GM19468 (cell line): ENCODE results near the gene EIF4H.
A peak's percentile ranks its signal among the peaks of the same experiment; 100 is the strongest.
"Not testable (repeated sequence)": the region's sequence is repeated elsewhere in the genome, so short reads cannot be mapped to it uniquely, and the experiment has no call there.

Source experiments
- ATAC-seq: cut with Tn5 transposase; IDR thresholded peaks from one replicate; pipeline ENCODE4 v1.9.1; 2021; ENCODE audit warnings: mild to moderate bottlenecking, moderate library complexity, moderate number of reproducible peaks; ENCODE audit not compliant: unreplicated experiment; ENCODE audit errors: extremely low read depth

EIF4H gene

DNA sequence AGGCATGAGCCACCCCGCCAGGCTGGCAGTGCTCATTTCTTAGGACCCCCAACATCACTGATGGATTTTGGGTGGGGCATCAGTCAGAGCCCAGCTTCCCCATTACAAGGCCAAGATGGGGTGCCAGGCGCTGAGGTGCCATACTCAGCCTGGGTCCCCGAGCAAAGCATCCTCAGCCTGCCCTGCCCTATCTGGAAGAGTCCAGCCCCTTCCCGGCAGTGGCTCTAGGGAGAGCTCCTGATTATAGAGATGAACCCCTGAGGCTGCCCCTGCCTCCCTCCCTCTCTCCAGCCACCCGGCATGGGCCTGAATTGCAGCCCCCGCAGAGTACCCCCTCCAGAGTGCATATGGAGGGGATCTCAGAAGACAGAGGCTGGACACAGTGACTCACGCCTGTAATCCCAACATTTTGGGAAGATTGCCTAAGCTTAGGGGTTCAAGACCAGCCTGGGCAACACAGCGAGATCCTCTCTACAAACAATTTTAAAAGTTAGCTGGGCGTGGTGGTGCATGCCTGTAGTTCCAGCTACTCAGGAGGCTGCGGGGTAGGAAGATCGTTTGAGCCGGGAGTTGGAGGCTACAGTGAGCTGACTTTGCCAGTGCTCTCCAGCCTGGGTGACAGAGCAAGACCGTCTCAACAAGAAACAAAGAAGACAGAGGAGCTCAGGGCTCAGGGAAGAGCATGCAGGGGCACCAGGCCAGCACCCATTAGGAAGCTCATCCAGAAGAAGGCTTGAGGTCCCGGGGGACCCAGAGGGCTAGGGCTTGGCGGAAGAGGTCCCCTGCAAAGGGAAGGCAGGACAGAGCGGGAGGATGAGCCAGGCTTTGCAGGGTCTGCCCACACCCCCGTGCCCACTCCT lies 48.9 kb downstream of the EIF4H start:
- no peak for ATAC-seq

DNA sequence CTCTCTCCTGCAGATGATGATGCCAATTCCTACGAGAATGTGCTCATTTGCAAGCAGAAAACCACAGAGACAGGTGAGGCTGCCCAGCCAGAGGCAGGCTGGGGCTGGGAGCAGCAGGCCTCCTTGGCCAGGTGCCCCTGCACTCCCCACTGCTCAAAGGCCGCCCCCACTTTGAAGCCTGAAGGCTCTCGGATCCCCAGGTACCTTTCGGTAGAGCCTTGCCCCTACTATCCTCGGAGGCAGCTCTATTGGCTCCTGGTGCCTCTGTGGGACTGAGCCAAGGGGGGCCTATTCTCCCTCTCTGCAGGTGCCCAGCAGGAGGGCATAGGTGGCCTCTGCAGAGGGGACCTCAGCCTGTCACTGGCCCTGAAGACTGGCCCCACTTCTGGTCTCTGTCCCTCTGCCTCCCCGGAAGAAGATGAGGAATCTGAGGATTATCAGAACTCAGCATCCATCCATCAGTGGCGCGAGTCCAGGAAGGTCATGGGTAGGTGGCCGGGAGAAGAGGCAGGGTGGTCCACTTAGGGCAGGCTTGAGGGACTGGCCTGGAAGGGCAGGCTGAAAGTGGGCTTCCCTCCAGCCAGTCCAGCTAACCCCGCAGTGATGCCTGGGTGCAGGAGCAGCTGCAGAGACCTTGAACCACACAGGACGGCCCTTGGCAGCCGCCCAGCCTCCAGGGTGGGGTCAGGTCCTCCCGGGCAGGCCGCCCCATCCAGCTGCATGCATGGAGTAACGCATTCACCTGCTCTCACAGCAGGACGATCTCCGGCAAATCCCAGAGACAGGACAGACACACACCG lies 49.8 kb downstream of the EIF4H start:
- ATAC-seq, result no peak

DNA sequence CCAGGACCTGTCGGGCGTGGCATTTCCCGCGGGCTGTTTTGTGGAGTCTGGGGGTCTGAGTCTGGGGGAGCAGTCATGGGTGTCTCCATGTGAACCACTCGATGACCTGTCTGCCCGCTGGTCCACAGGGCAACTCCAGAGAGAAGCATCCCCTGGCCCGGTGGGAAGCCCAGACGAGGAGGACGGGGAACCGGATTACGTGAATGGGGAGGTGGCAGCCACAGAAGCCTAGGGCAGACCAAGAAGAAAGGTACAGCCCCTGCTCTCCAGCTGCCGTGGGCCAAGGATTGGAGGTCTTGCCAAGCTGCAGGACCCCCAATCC lies 50.3 kb downstream of the EIF4H start:
- ATAC-seq, result no peak

DNA sequence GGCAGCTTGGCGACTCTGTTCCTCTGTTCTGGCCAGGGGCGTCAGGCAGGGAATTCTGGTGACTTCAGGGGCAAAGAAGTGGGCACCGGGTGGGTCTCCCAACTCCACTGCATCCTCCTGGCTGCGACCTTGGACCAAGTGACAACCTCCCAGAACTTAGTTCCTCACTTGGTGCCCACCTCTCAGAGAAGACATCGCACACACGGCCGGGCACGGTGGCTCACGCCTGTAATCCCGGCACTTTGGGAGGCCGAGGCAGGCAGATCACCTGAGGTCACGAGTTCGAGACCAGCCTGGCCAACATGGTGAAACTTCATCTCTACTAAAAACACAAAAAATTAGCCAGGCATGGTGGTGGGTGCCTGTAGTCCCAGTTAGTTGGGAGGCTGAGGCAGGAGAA lies 50.8 kb downstream of the EIF4H start:
- ATAC-seq, result not testable (repeated sequence)

DNA sequence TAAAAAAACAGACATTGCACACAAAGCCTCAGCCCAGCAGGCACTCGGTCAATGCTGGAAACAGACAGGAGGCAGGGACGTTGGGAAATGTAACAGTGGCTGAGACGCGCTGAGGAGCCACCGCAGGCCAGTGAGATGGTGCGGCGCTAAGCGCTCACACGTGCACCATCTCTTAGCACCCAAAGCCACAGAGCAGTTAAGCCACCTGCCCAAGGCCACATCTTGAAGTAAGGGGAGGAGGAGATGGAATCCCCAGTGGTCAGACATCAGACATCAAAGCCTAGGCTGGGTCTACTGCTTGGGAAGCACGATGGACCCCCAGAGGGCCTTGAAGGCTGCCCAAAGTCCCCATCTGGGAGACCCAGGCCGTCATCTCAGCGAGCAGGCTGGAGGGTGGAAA lies 51.2 kb downstream of the EIF4H start:
- no peak for ATAC-seq

DNA sequence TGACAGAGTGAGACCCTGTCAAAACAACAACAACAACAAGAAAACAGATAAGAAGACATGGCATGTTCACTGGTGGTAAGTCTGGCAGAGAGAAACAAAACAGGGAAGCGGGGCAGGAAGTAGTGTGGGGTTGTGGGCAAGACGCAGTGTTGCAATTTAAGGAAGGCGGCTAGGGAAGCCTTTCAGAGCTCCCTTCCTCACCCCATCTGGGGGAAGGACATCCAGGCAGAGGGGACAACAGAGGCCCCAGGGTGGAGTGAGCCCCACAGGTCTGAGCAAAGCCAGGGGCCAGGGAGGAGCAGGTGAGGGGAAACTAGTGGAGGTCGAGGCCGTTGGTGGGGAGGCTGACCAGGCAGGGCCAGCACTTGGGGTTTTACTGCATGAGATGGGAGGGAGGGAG lies 52.5 kb downstream of the EIF4H start:
- no peak for ATAC-seq

DNA sequence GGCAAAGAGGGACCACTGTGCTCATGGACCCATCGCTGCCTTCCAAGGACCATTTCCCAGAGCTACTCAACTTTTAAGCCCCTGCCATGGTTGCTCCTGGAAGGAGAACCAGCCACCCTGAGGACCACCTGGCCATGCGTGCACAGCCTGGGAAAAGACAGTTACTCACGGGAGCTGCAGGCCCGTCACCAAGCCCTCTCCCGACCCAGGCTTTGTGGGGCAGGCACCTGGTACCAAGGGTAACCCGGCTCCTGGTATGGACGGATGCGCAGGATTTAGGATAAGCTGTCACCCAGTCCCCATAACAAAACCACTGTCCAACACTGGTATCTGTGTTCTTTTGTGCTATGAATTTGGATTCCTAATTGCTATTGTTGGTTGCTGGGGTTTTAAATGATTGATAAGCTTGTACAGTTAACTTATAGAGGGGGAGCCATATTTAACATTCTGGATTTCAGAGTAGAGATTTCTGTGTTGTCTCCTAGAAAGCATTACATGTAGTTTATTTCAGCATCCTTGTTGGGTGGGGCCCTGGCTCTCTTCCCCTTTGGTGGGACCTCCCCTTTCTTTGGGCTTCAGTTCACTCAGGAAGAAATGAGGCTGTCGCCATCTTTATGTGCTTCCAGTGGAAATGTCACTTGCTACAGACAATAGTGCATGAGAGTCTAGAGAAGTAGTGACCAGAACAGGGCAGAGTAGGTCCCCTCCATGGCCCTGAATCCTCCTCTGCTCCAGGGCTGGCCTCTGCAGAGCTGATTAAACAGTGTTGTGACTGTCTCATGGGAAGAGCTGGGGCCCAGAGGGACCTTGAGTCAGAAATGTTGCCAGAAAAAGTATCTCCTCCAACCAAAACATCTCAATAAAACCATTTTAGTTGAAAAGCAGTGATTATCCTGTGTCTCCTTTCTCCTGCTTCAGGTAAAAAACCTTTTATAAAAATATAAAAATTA lies 55.1 kb downstream of the EIF4H start:
- no peak for ATAC-seq

DNA sequence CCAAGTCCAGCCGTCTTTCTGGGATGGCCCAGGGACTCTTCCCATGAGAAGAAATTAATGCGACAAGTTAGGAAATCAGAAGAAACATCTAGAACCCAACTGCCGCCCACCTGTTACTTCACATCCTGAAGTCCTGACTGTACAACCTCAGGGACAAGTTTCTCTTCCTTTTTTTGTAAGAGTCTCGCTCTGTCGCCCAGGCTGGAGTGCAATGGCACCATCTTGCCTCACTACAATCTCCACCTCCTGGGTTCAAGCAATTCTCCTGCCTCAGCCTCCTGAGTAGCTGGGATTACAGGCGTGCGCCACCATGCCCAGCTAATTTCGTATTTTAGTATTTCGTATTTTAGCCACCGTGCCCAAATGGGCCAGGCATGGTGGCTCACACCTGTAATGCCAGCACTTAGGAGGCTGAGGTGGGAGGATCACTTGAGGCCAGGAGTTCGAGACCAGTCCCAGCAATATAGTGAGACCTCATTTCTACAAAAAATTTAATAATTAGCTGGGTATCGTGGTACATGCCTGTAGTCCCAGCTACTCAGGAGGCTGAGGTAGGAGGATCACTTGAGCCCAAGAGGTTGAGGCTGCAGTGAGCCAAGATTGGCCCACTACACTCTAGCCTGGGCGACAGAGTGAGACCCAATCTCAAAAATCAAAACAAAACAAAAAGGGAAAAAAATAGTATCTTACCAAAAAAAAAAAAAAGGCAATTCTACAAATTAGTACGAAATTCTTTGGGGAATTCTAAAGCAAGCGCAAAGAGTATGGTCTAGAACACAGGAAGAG lies 56.5 kb downstream of the EIF4H start:
- ATAC-seq, result no peak

DNA sequence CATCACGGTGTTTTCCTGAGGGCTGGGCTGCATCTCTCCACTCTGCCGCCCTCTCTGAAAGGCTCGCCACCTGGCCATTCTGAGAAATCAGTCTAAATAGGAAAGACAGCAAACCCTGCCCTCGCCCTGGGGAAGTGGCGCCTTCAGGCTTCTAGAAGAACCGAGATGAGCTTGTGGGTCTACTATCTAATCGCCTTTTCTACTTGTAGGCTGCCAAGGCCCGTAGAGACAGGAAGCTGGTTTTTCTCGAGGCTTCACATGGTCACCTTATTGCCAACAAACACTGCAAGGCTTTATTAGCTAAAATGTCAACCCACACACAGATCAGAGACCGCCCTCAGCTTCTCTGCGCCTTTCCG lies 57.1 kb downstream of the EIF4H start:
- peak; percentile 54 for ATAC-seq

DNA sequence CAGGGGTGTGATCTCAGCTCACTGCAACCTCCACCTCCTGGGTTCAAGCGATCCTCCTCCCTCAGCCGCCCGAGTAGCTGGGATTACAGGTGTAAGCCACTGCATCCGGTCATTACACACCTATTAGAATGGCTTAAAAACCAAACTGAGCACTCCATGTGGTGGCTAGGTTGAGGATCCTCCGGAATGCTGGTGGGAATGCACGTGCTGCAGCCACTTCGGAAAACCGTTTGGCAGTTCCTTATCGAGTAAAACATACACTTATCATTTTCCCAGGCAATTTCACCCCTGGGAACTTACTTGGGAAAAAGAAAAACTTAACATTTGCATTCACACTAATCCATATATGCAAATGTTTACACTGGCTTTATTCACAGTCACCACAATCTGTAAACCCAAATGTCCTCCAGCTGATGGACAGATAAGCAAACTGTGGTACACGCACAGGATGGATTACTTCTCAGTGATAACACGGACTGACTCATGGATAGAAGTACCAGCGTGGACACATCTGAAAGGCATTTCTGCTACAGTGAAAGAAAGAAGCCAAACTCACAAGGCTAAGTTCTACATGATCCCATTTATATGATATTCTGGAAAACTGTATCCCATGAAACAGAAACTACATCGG lies 59.6 kb downstream of the EIF4H start:
- no peak for ATAC-seq

DNA sequence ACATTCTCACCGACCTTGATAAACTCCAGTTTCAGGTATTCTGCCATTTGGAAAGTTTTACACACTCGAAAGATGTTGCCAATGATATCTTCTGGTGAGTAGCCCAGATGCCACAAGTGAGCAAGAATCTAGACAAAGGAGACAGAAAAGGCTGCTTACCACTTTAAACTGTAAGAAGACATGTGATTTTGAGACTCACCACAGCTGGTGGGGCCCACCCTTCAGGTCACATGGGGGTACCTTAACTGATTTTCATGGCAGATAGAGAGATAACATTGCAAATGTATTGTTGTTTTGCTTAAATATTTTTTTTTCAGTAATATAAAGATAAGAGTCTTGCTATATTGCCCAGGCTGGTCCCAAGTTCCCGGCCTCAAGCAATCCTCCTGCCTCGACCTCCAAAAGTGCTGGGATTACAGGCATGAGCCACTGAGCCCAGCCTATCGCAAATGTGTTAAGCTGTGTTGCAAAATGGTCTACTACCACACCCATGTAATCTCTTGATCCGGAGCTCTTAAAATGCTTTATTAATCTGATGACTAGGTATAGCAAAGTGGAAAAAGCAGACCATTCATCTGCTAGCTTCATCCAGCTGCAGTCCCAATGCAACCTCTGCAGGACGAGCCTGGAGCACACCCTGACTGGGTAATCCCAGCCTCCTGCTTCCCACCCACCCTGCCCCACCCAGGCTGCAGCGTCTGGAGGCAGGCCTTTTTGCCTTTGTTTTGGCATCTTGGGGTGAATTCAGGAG lies 61.5 kb downstream of the EIF4H start:
- ATAC-seq, result no peak

DNA sequence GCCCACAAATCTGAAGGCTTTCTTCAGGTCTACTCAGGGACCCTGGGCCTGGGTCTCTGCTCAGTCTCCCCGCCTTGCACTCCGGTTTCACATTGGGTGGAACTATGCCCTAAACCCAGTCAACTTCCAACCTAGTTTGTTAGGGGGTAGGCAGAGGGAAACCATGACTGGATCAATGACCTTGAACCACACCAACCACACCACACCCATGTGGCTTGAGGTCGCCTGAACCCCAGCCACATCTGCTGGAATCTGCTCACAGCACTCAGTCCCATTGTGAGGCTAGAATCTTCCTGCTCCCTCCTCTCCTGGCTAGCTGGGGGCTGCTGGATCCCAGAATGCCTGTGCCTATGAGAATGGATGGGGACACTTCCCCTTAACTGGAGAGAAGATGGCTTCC lies 62.1 kb downstream of the EIF4H start:
- no peak for ATAC-seq

DNA sequence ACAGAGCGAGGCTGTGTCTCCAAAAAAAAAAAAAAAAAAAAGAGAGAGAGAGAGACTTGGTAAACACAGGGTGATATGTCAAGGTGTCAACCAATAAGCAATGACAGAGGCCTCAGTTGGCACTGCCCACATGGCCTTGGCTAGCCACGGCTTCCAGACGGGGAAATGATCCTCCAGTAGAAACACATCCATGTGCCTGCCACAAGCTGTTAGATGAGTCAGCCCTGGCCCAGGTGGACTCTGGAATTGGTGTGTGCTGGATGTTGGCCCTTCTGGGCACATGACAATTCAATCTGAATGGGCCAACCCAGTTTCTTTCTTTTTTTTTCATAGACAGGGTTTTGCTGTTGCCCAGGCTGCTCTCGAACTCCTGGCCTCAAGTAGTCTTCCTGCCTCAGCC lies 66.3 kb downstream of the EIF4H start:
- no peak for ATAC-seq

DNA sequence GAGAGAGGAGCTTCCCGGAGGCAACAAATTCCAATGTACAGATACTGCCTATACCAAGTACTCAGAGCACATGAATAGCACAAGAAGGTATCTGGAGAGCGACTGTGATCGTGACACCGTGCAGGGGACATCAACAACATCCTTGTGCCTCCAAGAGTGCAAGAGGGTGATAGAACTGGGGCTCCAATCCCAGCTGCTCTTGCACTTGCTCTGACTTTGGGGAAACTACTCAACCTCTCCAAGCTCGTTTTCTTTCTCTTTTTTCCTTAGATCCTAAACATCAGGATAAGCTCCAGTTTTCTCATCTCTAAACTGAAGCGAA lies 67.9 kb downstream of the EIF4H start:
- no peak for ATAC-seq

DNA sequence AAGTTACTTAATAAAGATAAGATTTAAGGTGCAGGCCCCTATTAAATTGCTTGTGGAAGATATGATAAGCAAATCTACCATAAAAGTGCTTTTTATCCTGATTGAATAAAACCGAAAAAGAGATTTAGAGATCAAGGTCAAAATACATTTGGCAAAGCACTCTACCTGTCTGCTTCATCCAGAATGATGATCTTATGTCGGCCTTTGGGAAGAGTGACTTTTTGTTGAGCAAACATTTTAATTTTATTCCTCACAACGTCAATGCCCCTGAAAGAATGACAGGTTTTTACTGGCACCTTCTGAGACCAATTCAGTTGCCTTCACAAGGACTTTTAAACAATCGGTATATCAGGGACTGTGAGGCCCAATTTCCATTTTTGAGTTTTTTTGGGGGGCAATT lies 72.3 kb downstream of the EIF4H start:
- no peak for ATAC-seq
